HFFc6 (cell line): Measurements from ENCODE around the gene PGM5. TPM values are rescaled to one million over a fixed set of nuclear protein-coding genes. Genes with fewer than 3 reads are reported as not detected.

Experiments
- DNase-seq: peaks from one replicate; pipeline ENCODE4 v3.0.0-alpha.2; 2018
- H3K27ac Mint-ChIP-seq: 2 replicates; pipeline ENCODE4 v1.8.0; 2020; ENCODE audit warnings: mild to moderate bottlenecking, mixed read lengths
- H3K27me3 Mint-ChIP-seq: 2 replicates; pipeline ENCODE4 v1.8.0; 2021; ENCODE audit warnings: mild to moderate bottlenecking, moderate library complexity, mixed read lengths; ENCODE audit not compliant: insufficient read depth
- H3K36me3 Mint-ChIP-seq: 2 replicates; pipeline ENCODE4 v1.8.0; 2021; ENCODE audit warnings: low read depth, mixed read lengths
- H3K4me1 Mint-ChIP-seq: 2 replicates; pipeline ENCODE4 v1.8.0; 2020; ENCODE audit warnings: low read depth, mixed read lengths
- H3K4me3 Mint-ChIP-seq: 2 replicates; pipeline ENCODE4 v1.8.0; 2020; ENCODE audit warnings: mild to moderate bottlenecking, moderate library complexity, mixed read lengths
- H3K9me3 Mint-ChIP-seq: 2 replicates; pipeline ENCODE4 v1.8.0; 2020; ENCODE audit warnings: mild to moderate bottlenecking, mixed read lengths
- CTCF ChIP-seq: fragments of 200-600 bp; sonication (generic); IDR thresholded peaks from 2 replicates; pipeline ENCODE4 v1.5.0; 2021; ENCODE audit warnings: antibody characterized with exemption, mild to moderate bottlenecking
- total RNA-seq, 6 experiments: library from RNA; stranded (reverse); fragmentation: NEBNext Ultra II Directional; extraction: Animal tissue kit (Norgen Biotek cat#: 25700); gene quantifications; 2 replicates in 1 of 6; 3 replicates in 5 of 6; pipeline ENCODE4 v1.2.3, GENCODE V29; 2021

Gene PGM5
- total RNA-seq, 6 experiments from 2014 or later = 0.24 to 0.85 (median 0.35) TPM; not detected in 1

GRCh38 chr9:68513385-68513784 lies 157.0 kb downstream of the PGM5 start:
- Mint-ChIP-seq H3K27me3 (peaks cover 2% of the 10 kb centered on the region; the same call in 1 of the 2 replicates), H3K4me1 (no peaks in the 10 kb centered on the region), H3K9me3 (peaks cover 9% of the 10 kb centered on the region), H3K27ac (no peak overlapping the region), H3K36me3 (no peaks in the 10 kb centered on the region), H3K4me3 (no peak overlapping the region)
- TF ChIP-seq CTCF = no peak
- no peak for DNase-seq

GRCh38 chr9:68513981-68514380 lies 157.6 kb downstream of the PGM5 start:
- H3K27me3 Mint-ChIP-seq = peaks cover 2% of the 10 kb centered on the region; the same call in 1 of the 2 replicates
- TF ChIP-seq CTCF = no peak
- peaks cover 13% of the 10 kb centered on the region for H3K9me3 Mint-ChIP-seq
- H3K27ac Mint-ChIP-seq = no peak overlapping the region
- H3K4me1 Mint-ChIP-seq = no peaks in the 10 kb centered on the region
- no peak for DNase-seq
- no peaks in the 10 kb centered on the region for H3K36me3 Mint-ChIP-seq
- H3K4me3 Mint-ChIP-seq = no peak overlapping the region

GRCh38 chr9:68515326-68516017 lies 159.1 kb downstream of the PGM5 start:
- DNase-seq = peak; percentile 32
- Mint-ChIP-seq H3K4me1 (no peaks in the 10 kb centered on the region), H3K27me3 (no peaks in the 10 kb centered on the region), H3K4me3 (no peak overlapping the region), H3K9me3 (peaks cover 13% of the 10 kb centered on the region), H3K27ac (no peak overlapping the region), H3K36me3 (no peaks in the 10 kb centered on the region)
- no peak for TF ChIP-seq CTCF

GRCh38 chr9:68522131-68522530 lies 165.7 kb downstream of the PGM5 start:
- H3K27ac Mint-ChIP-seq = no peak overlapping the region
- no peaks in the 10 kb centered on the region for H3K36me3 Mint-ChIP-seq
- no peak overlapping the region for H3K4me3 Mint-ChIP-seq
- TF ChIP-seq CTCF = no peak
- H3K9me3 Mint-ChIP-seq = peaks cover 13% of the 10 kb centered on the region
- DNase-seq = no peak
- H3K27me3 Mint-ChIP-seq = peaks cover 2% of the 10 kb centered on the region
- H3K4me1 Mint-ChIP-seq = no peaks in the 10 kb centered on the region

- Mint-ChIP-seq H3K27me3 (peaks cover 2% of the 10 kb centered on the region), H3K4me3 (no peak overlapping the region), H3K36me3 (no peaks in the 10 kb centered on the region), H3K27ac (no peak overlapping the region), H3K9me3 (peaks cover 13% of the 10 kb centered on the region), H3K4me1 (no peaks in the 10 kb centered on the region)
- no peak for DNase-seq
- no peak for TF ChIP-seq CTCF
Measured at GRCh38 chr9:68522954-68523353, 166.5 kb downstream of the PGM5 start.
